HEK293 (cell line): Measurements from ENCODE around the gene ABR.

Source experiments
- CTCF ChIA-PET: fragments of 350-600 bp; formaldehyde crosslinking; extraction: SDS; loops from one replicate; lab custom pipeline; 2021; ENCODE audit warnings: antibody characterized with exemption; lab: Yijun Ruan, JAX
- POLR2A ChIA-PET: fragments of 300-600 bp; formaldehyde crosslinking; extraction: SDS; loops from one replicate; lab custom pipeline; 2020; ENCODE audit warnings: antibody characterized with exemption, inconsistent platforms; lab: Yijun Ruan, JAX
- H3K27ac ChIP-seq: fragments of 200-500 bp; sonication (Bioruptor generic); 2 replicates; pipeline ENCODE4 v1.5.1; 2014; ENCODE audit warnings: low read depth, low read length, control low read depth, inconsistent platforms; ENCODE audit errors: extremely low read depth
- H3K36me3 ChIP-seq, 2 experiments: fragments of 200-500 bp in 1 of 2; sonication (Bioruptor generic) in 1 of 2; 1 replicate in 1 of 2; 2 replicates in 1 of 2; pipeline ENCODE4 v1.5.1; 2014 to 2017; ENCODE audit warnings: inconsistent platforms in 2 of 2, low read length in 2 of 2; ENCODE audit not compliant: control insufficient read depth in 2 of 2, insufficient read depth in 1 of 2
- H3K4me1 ChIP-seq: fragments of 200-500 bp; sonication (Bioruptor generic); 2 replicates; pipeline ENCODE4 v1.5.1; 2014; ENCODE audit warnings: mild to moderate bottlenecking, low read length, inconsistent platforms; ENCODE audit not compliant: control insufficient read depth, insufficient read depth
- H3K4me3 ChIP-seq: 2 replicates; pipeline ENCODE4 v1.5.1; 2011; ENCODE audit warnings: low read depth, mild to moderate bottlenecking, control low read depth, low read length, moderate library complexity
- H3K9me3 ChIP-seq: fragments of 200-500 bp; sonication (Bioruptor generic); 2 replicates; pipeline ENCODE4 v1.5.1; 2014; ENCODE audit warnings: low read depth, low read length, inconsistent platforms; ENCODE audit not compliant: control insufficient read depth, insufficient read depth
- EGR2 ChIP-seq: fragments of 450-650 bp; formaldehyde crosslinking; IDR thresholded peaks from 2 replicates; pipeline ENCODE4 v1.5.1; 2016; ENCODE audit warnings: low read depth, missing biosample characterization, missing genetic modification characterization
- GLI2 ChIP-seq: fragments of 450-650 bp; formaldehyde crosslinking; IDR thresholded peaks from 2 replicates; pipeline ENCODE4; 2017; ENCODE audit warnings: missing biosample characterization, missing genetic modification characterization, low read depth, borderline replicate concordance
- GLIS2 ChIP-seq: fragments of 450-650 bp; formaldehyde crosslinking; IDR thresholded peaks from 2 replicates; pipeline ENCODE4 v1.5.1; 2016; ENCODE audit warnings: missing biosample characterization, missing genetic modification characterization
- KLF16 ChIP-seq: fragments of 450-650 bp; formaldehyde crosslinking; IDR thresholded peaks from 2 replicates; pipeline ENCODE4 v1.5.1; 2017; ENCODE audit warnings: missing biosample characterization, missing genetic modification characterization
- ZBTB21 ChIP-seq: fragments of 450-650 bp; formaldehyde crosslinking; IDR thresholded peaks from 2 replicates; pipeline ENCODE4 v1.5.1; 2017; ENCODE audit warnings: missing biosample characterization, missing genetic modification characterization
- ZFHX2 ChIP-seq: fragments of 450-650 bp; formaldehyde crosslinking; conservative IDR thresholded peaks from 2 replicates; pipeline ENCODE4 v1.5.1; 2016; ENCODE audit warnings: missing biosample characterization, missing genetic modification characterization
- ZIC2 ChIP-seq: fragments of 450-650 bp; formaldehyde crosslinking; IDR thresholded peaks from 2 replicates; pipeline ENCODE4 v1.5.1; 2016; ENCODE audit warnings: missing biosample characterization, missing genetic modification characterization
- ZNF2 ChIP-seq: fragments of 450-650 bp; formaldehyde crosslinking; IDR thresholded peaks from 2 replicates; pipeline ENCODE4 v1.5.1; 2016; ENCODE audit warnings: missing biosample characterization, missing genetic modification characterization
- ZNF211 ChIP-seq: fragments of 450-650 bp; formaldehyde crosslinking; IDR thresholded peaks from 2 replicates; pipeline ENCODE4 v1.5.1; 2016; ENCODE audit warnings: low read depth, missing biosample characterization, missing genetic modification characterization
- ZNF214 ChIP-seq: fragments of 450-650 bp; formaldehyde crosslinking; IDR thresholded peaks from 2 replicates; pipeline ENCODE4 v1.5.1; 2017; ENCODE audit warnings: missing biosample characterization, mild to moderate bottlenecking, missing genetic modification characterization, borderline replicate concordance
- ZNF248 ChIP-seq: fragments of 450-650 bp; formaldehyde crosslinking; IDR thresholded peaks from 2 replicates; pipeline ENCODE4 v1.5.1; 2017; ENCODE audit warnings: missing biosample characterization, missing genetic modification characterization
- ZNF335 ChIP-seq: fragments of 450-650 bp; formaldehyde crosslinking; conservative IDR thresholded peaks from 2 replicates; pipeline ENCODE4 v1.5.1; 2016; ENCODE audit warnings: missing biosample characterization, missing genetic modification characterization
- ZNF354C ChIP-seq: fragments of 450-650 bp; formaldehyde crosslinking; IDR thresholded peaks from 2 replicates; pipeline ENCODE4 v1.5.1; 2016; ENCODE audit warnings: missing biosample characterization, missing genetic modification characterization, low read depth, borderline replicate concordance
- ZNF37A ChIP-seq: fragments of 450-650 bp; IDR thresholded peaks from 2 replicates; pipeline ENCODE4 v1.5.1; 2018; ENCODE audit warnings: missing biosample characterization, missing genetic modification characterization
- ZNF394 ChIP-seq: fragments of 450-650 bp; formaldehyde crosslinking; IDR thresholded peaks from 2 replicates; pipeline ENCODE4 v1.5.1; 2016; ENCODE audit warnings: missing biosample characterization, missing genetic modification characterization, mild to moderate bottlenecking, moderate library complexity, borderline replicate concordance
- ZNF404 ChIP-seq: fragments of 450-650 bp; formaldehyde crosslinking; IDR thresholded peaks from 2 replicates; pipeline ENCODE4 v1.5.1; 2017; ENCODE audit warnings: missing biosample characterization, missing genetic modification characterization
- ZNF48 ChIP-seq: fragments of 450-650 bp; formaldehyde crosslinking; IDR thresholded peaks from 2 replicates; pipeline ENCODE4 v1.5.1; 2016; ENCODE audit warnings: missing biosample characterization, missing genetic modification characterization
- ZNF658 ChIP-seq: fragments of 450-650 bp; formaldehyde crosslinking; IDR thresholded peaks from 2 replicates; pipeline ENCODE4; 2016; ENCODE audit warnings: missing biosample characterization, missing genetic modification characterization
- TF ChIP-seq, protein P1 (sequence below): fragments of 450-650 bp; formaldehyde crosslinking; IDR thresholded peaks from 2 replicates; pipeline ENCODE4 v1.5.1; 2016; ENCODE audit warnings: missing biosample characterization, missing genetic modification characterization
- TF ChIP-seq, protein P2 (sequence below): fragments of 450-650 bp; formaldehyde crosslinking; IDR thresholded peaks from 2 replicates; pipeline ENCODE4 v1.5.1; 2017; ENCODE audit warnings: missing biosample characterization, missing genetic modification characterization
- TF ChIP-seq, protein P3 (sequence below): fragments of 450-650 bp; formaldehyde crosslinking; IDR thresholded peaks from 2 replicates; pipeline ENCODE4 v1.5.1; 2016; ENCODE audit warnings: missing biosample characterization, missing genetic modification characterization, borderline replicate concordance
- TF ChIP-seq, protein P4 (sequence below): fragments of 450-650 bp; formaldehyde crosslinking; IDR thresholded peaks from 2 replicates; pipeline ENCODE4 v1.5.1; 2016; ENCODE audit warnings: missing biosample characterization, missing genetic modification characterization, low read depth

Gene ABR

DNA sequence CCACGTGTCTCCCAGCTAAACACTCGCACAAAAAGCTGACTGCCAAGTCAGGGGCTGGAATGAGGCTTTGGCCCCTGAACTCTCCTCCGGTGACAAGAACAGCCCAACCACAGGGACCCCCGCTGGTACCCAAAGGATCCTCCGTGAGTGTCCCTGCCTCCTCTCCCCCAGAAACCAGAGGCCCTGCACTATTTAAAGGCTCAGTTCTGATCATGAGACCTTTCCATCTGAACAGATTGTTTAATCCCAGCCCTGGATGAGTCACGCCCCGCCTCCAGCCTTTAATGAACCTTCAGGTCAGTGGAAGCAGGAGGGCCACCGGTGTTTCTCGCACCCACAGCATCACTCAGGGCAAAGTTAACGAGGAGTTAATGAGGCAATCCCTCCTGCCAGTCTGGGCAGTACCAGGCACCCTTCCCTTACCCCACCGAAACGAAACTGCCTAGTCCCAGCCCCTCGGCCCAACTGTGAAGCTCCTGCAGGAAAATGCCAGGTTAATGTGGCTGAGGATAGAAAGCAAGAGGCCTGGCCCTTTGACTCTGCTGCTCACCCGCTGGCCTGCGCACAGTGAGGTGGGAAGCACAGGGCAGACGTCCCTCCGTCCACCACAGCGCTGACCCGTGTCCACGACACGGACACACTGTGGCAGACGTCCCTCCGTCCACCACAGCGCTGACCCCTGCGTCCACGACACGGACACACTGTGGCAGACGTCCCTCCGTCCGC lies 150.4 kb downstream of the ABR start:
- H3K4me1 ChIP-seq = no peaks in the 10 kb centered on the region
- POLR2A ChIA-PET = no interaction called here
- 0 out of 2 replicates have a peak overlapping the region, but pooled peaks have one; percentile 16 for H3K27ac ChIP-seq
- CTCF ChIA-PET = interaction anchor here (0.7 to 1.1 kb wide), 2 partner anchors 31 to 48 kb away, joined by 3 read pairs; no protein-coding TSS in a partner anchor
- no peaks in the 10 kb centered on the region for H3K9me3 ChIP-seq
- TF ChIP-seq ZNF335 (tag by site-specific recombination) (no peak), ZNF2 (no peak), GLIS2 (tag by site-specific recombination) (0 out of 2 replicates have a peak, but pooled peaks have one; percentile 23), EGR2 (tag by site-specific recombination) (0 out of 2 replicates have a peak, but pooled peaks have one; percentile 13), ZFHX2 (tag by site-specific recombination) (0 out of 2 replicates have a peak, but pooled peaks have one; percentile 27), ZNF354C (tag by site-specific recombination) (no peak), ZNF394 (tag by site-specific recombination) (no peak), ZIC2 (tag by site-specific recombination) (peak; percentile 36), ZNF214 (tag by site-specific recombination) (no peak)
- TF ChIP-seq, protein P1, sequence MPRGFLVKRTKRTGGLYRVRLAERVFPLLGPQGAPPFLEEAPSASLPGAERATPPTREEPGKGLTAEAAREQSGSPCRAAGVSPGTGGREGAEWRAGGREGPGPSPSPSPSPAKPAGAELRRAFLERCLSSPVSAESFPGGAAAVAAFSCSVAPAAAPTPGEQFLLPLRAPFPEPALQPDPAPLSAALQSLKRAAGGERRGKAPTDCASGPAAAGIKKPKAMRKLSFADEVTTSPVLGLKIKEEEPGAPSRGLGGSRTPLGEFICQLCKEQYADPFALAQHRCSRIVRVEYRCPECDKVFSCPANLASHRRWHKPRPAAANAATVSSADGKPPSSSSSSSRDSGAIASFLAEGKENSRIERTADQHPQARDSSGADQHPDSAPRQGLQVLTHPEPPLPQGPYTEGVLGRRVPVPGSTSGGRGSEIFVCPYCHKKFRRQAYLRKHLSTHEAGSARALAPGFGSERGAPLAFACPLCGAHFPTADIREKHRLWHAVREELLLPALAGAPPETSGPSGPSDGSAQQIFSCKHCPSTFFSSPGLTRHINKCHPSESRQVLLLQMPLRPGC (tag by site-specific recombination) = no peak
- TF ChIP-seq, protein P2, sequence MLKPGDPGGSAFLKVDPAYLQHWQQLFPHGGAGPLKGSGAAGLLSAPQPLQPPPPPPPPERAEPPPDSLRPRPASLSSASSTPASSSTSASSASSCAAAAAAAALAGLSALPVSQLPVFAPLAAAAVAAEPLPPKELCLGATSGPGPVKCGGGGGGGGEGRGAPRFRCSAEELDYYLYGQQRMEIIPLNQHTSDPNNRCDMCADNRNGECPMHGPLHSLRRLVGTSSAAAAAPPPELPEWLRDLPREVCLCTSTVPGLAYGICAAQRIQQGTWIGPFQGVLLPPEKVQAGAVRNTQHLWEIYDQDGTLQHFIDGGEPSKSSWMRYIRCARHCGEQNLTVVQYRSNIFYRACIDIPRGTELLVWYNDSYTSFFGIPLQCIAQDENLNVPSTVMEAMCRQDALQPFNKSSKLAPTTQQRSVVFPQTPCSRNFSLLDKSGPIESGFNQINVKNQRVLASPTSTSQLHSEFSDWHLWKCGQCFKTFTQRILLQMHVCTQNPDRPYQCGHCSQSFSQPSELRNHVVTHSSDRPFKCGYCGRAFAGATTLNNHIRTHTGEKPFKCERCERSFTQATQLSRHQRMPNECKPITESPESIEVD (tag by site-specific recombination) = no peak
- H3K36me3 ChIP-seq = peaks cover 0 to 25% of the 10 kb centered on the region in 2 experiments; a peak in 1 of 3 replicates
- H3K4me3 ChIP-seq = no peak overlapping the region

DNA sequence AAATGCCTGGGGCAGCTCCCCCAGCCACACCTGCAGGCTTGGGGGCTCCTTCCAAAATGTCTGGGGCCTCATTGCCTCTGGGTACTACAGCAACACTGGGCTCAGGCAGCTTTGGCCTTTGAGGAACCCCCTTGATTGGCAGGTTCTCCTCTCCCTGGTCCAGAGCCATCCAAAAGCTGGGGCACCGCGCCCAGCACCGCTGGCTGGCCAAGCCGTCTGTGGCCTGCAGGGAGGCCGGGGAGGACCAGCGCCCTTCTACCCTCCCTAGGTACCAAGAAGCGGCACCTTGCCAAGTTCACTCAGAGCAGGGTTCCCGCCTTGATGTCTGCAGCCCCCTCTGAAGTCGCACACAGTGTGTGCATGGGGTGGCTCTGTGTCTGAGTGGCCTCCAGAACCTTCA lies 152.7 kb downstream of the ABR start:
- H3K4me1 ChIP-seq = no peaks in the 10 kb centered on the region
- ChIA-PET POLR2A (interaction anchor here (0.9 kb wide), 1 partner anchor 22 kb away, joined by 5 read pairs; no protein-coding TSS in a partner anchor), CTCF (interaction anchor here (0.6 to 0.7 kb wide), 2 partner anchors 31 to 615 kb away, joined by 3 to 5 read pairs; no protein-coding TSS in a partner anchor)
- H3K9me3 ChIP-seq = no peaks in the 10 kb centered on the region
- H3K4me3 ChIP-seq = no peak overlapping the region
- no peak overlapping the region for H3K27ac ChIP-seq
- peaks cover 0 to 10% of the 10 kb centered on the region in 2 experiments; a peak in 1 of 3 replicates for H3K36me3 ChIP-seq
- TF ChIP-seq ZNF211 (tag by site-specific recombination) (no peak), ZNF404 (tag by site-specific recombination) (no peak), GLI2 (tag by site-specific recombination) (no peak), ZNF48 (tag by site-specific recombination) (no peak), KLF16 (tag by site-specific recombination) (no peak), ZNF37A (tag by site-specific recombination) (no peak), ZBTB21 (tag by site-specific recombination) (no peak), ZNF658 (no peak), ZNF248 (tag by site-specific recombination) (no peak)
- TF ChIP-seq, protein P3, sequence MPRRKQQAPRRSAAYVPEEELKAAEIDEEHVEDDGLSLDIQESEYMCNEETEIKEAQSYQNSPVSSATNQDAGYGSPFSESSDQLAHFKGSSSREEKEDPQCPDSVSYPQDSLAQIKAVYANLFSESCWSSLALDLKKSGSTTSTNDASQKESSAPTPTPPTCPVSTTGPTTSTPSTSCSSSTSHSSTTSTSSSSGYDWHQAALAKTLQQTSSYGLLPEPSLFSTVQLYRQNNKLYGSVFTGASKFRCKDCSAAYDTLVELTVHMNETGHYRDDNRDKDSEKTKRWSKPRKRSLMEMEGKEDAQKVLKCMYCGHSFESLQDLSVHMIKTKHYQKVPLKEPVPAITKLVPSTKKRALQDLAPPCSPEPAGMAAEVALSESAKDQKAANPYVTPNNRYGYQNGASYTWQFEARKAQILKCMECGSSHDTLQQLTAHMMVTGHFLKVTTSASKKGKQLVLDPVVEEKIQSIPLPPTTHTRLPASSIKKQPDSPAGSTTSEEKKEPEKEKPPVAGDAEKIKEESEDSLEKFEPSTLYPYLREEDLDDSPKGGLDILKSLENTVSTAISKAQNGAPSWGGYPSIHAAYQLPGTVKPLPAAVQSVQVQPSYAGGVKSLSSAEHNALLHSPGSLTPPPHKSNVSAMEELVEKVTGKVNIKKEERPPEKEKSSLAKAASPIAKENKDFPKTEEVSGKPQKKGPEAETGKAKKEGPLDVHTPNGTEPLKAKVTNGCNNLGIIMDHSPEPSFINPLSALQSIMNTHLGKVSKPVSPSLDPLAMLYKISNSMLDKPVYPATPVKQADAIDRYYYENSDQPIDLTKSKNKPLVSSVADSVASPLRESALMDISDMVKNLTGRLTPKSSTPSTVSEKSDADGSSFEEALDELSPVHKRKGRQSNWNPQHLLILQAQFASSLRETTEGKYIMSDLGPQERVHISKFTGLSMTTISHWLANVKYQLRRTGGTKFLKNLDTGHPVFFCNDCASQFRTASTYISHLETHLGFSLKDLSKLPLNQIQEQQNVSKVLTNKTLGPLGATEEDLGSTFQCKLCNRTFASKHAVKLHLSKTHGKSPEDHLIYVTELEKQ (tag by site-specific recombination) = no peak
- TF ChIP-seq, protein P4, sequence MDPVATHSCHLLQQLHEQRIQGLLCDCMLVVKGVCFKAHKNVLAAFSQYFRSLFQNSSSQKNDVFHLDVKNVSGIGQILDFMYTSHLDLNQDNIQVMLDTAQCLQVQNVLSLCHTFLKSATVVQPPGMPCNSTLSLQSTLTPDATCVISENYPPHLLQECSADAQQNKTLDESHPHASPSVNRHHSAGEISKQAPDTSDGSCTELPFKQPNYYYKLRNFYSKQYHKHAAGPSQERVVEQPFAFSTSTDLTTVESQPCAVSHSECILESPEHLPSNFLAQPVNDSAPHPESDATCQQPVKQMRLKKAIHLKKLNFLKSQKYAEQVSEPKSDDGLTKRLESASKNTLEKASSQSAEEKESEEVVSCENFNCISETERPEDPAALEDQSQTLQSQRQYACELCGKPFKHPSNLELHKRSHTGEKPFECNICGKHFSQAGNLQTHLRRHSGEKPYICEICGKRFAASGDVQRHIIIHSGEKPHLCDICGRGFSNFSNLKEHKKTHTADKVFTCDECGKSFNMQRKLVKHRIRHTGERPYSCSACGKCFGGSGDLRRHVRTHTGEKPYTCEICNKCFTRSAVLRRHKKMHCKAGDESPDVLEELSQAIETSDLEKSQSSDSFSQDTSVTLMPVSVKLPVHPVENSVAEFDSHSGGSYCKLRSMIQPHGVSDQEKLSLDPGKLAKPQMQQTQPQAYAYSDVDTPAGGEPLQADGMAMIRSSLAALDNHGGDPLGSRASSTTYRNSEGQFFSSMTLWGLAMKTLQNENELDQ (tag by site-specific recombination) = no peak
